PC-9 (cell line): ENCODE results near the gene WNT3. TPM values are rescaled to one million over a fixed set of nuclear protein-coding genes. Genes with fewer than 3 reads are reported as not detected.
A peak's percentile ranks its signal among the peaks of the same experiment; 100 is the strongest.

Source experiments
- BruUV-seq: library from RNA; stranded (reverse); fragments of 400-500 nt; replicated peaks from 2 replicates; lab custom pipeline; 2021; lab: Mats Ljungman, UMichigan
- CTCF ChIA-PET: fragments of 300-600 bp; sonication (Branson Sonifier 250); formaldehyde crosslinking; loops from one replicate; lab custom pipeline; 2022; ENCODE audit warnings: antibody characterized with exemption; lab: Charles Lee
- POLR2A ChIA-PET: fragments of 300-600 bp; sonication (Branson Sonifier 250); formaldehyde crosslinking; loops from one replicate; lab custom pipeline; 2022; ENCODE audit warnings: antibody characterized with exemption; ENCODE audit not compliant: unreplicated experiment; lab: Charles Lee
- DNase-seq, 2 experiments: peaks; one replicate each; pipeline versions ENCODE4 v3.0.0 to v3.0.0-alpha.2; 2015 to 2022; ENCODE audit warnings: mixed read lengths in 1 of 2
- H2AFZ ChIP-seq: fragments of 200-600 bp; sonication (generic); 2 replicates; pipeline ENCODE4 v1.8.1; 2017; ENCODE audit warnings: antibody characterized with exemption
- H3F3A ChIP-seq: fragments of 200-600 bp; sonication (generic); 2 replicates; pipeline ENCODE4 v1.8.1; 2017; ENCODE audit warnings: antibody characterized with exemption, mild to moderate bottlenecking, low read depth; ENCODE audit not compliant: insufficient read depth
- H3K27ac ChIP-seq: fragments of 200-600 bp; sonication (generic); 2 replicates; pipeline ENCODE4 v1.6.1; 2016; ENCODE audit warnings: mixed run types
- H3K27me3 ChIP-seq: fragments of 200-600 bp; sonication (generic); 2 replicates; pipeline ENCODE4 v1.6.1; 2016; ENCODE audit warnings: low read depth, mixed run types; ENCODE audit not compliant: insufficient read depth
- H3K36me3 ChIP-seq: fragments of 200-600 bp; sonication (generic); 2 replicates; pipeline ENCODE4 v1.6.1; 2016; ENCODE audit warnings: low read depth, mixed run types
- H3K4me1 ChIP-seq: fragments of 200-600 bp; sonication (generic); replicated peaks from 2 replicates; pipeline ENCODE4 v1.6.1; 2016; ENCODE audit warnings: mixed run types; ENCODE audit not compliant: insufficient read depth
- H3K4me2 ChIP-seq: fragments of 200-600 bp; sonication (generic); 2 replicates; pipeline ENCODE4 v1.6.1; 2017; ENCODE audit warnings: mixed run types
- H3K4me3 ChIP-seq: fragments of 200-600 bp; sonication (generic); 2 replicates; pipeline ENCODE4 v1.6.1; 2016; ENCODE audit warnings: mixed run types
- H3K79me2 ChIP-seq: fragments of 200-600 bp; sonication (generic); 2 replicates; pipeline ENCODE4 v1.6.1; 2017; ENCODE audit warnings: low read depth, mixed run types
- H3K9me2 ChIP-seq: fragments of 200-600 bp; sonication (generic); 2 replicates; pipeline ENCODE4 v1.8.1; 2017; ENCODE audit warnings: mild to moderate bottlenecking; ENCODE audit not compliant: insufficient read depth
- H3K9me3 ChIP-seq: fragments of 200-600 bp; sonication (generic); 2 replicates; pipeline ENCODE4 v1.8.1; 2016; ENCODE audit warnings: low read depth; ENCODE audit not compliant: insufficient read depth
- H4K20me1 ChIP-seq: fragments of 200-600 bp; sonication (generic); 2 replicates; pipeline ENCODE4 v1.8.1; 2017; ENCODE audit not compliant: insufficient read depth
- EZH2 ChIP-seq: fragments of 200-600 bp; sonication (generic); IDR thresholded peaks from 2 replicates; pipeline ENCODE4 v1.8.0; 2017; ENCODE audit warnings: antibody characterized with exemption, low read depth
- intact Hi-C: fragments of 100-400 bp; cut with micrococcal nuclease; formaldehyde crosslinking; loops from one replicate; pipeline ENCODE4 v1.10.0; 2022; ENCODE audit not compliant: unreplicated experiment
- total RNA-seq: library from RNA; stranded (reverse); gene quantifications from 2 replicates; pipeline ENCODE4 v1.2.3, GENCODE V29; 2021
- TF ChIP-seq, protein P1 (sequence below): fragments of 200-600 bp; sonication (generic); conservative IDR thresholded peaks from 2 replicates; pipeline ENCODE4 v1.6.1; 2017; ENCODE audit warnings: mixed run types, antibody characterized with exemption, mild to moderate bottlenecking, moderate library complexity

WNT3 gene
- total RNA-seq, 1 experiment from 2014 or later, result 14.0 TPM

DNA sequence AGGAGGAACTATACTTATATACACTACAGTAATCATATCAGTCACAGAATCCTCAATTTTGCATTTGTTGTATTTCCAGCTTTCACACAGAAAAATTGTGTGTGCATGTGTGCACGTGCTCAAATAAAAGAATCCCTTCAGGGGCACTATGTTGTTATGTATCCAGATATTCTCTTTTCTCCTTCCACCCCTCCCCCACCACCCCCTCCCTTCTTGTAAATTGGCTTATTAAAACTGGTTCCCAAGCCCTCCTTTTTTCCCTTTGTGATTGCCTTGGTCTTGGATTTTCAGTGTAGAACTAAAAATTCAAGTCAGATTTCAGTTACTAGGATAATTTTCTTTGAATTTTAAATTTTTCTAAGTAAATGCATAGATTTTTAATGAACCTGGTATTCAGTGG lies 86.3 kb downstream of the WNT3 start:
- TF ChIP-seq, protein P1, sequence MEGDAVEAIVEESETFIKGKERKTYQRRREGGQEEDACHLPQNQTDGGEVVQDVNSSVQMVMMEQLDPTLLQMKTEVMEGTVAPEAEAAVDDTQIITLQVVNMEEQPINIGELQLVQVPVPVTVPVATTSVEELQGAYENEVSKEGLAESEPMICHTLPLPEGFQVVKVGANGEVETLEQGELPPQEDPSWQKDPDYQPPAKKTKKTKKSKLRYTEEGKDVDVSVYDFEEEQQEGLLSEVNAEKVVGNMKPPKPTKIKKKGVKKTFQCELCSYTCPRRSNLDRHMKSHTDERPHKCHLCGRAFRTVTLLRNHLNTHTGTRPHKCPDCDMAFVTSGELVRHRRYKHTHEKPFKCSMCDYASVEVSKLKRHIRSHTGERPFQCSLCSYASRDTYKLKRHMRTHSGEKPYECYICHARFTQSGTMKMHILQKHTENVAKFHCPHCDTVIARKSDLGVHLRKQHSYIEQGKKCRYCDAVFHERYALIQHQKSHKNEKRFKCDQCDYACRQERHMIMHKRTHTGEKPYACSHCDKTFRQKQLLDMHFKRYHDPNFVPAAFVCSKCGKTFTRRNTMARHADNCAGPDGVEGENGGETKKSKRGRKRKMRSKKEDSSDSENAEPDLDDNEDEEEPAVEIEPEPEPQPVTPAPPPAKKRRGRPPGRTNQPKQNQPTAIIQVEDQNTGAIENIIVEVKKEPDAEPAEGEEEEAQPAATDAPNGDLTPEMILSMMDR, result no peak
- no peak for TF ChIP-seq EZH2
- no peaks in the 10 kb centered on the region for H3K79me2 ChIP-seq
- CTCF ChIA-PET, result no interaction called here
- no TSS peak for BruUV-seq
- H3K9me2 ChIP-seq, result no peaks in the 10 kb centered on the region
- H3F3A ChIP-seq, result peaks cover 12% of the 10 kb centered on the region
- no peak overlapping the region for H2AFZ ChIP-seq
- no peak overlapping the region for H3K4me2 ChIP-seq
- no peaks in the 10 kb centered on the region for H4K20me1 ChIP-seq
- H3K36me3 ChIP-seq, result no peaks in the 10 kb centered on the region
- H3K4me3 ChIP-seq, result no peak overlapping the region
- intact Hi-C loops, result no loop called here
- POLR2A ChIA-PET, result no interaction called here
- no peak overlapping the region for H3K27ac ChIP-seq
- H3K4me1 ChIP-seq, result peaks cover 19% of the 10 kb centered on the region
- DNase-seq, result peak in 1 of 2 experiments; percentile 19
- H3K9me3 ChIP-seq, result no peaks in the 10 kb centered on the region
- no peaks in the 10 kb centered on the region for H3K27me3 ChIP-seq

DNA sequence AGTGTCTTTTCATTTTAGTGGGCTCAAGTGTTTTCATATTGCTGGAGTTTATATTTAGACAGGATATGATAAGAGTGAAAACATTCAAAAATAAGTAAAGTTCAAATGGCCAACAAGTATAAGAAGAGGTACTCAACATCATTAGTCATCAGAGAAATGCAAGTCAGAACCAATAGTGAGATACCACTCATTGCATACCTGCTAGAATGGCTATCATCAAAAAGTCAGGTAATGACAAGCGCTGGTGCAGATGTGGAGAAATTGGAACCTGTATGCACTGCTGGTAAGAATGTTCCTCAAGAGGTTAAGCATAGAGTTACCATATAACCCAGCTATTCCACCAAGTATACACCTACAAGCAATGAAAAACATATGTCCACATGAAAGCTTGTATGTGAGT lies 87.8 kb downstream of the WNT3 start:
- no peaks in the 10 kb centered on the region for H3K27me3 ChIP-seq
- no peak overlapping the region for H3K4me3 ChIP-seq
- no peaks in the 10 kb centered on the region for H3K9me3 ChIP-seq
- H3K9me2 ChIP-seq, result no peaks in the 10 kb centered on the region
- intact Hi-C loops, result no loop called here
- H3K79me2 ChIP-seq, result no peaks in the 10 kb centered on the region
- H3K4me1 ChIP-seq, result peaks cover 22% of the 10 kb centered on the region
- no peak for TF ChIP-seq EZH2
- TF ChIP-seq, protein P1, result no peak
- POLR2A ChIA-PET, result no interaction called here
- H3F3A ChIP-seq, result peaks cover 12% of the 10 kb centered on the region
- H3K4me2 ChIP-seq, result no peak overlapping the region
- H3K36me3 ChIP-seq, result no peaks in the 10 kb centered on the region
- H4K20me1 ChIP-seq, result no peaks in the 10 kb centered on the region
- CTCF ChIA-PET, result no interaction called here
- no TSS peak for BruUV-seq
- H2AFZ ChIP-seq, result no peak overlapping the region
- DNase-seq, result no peak
- H3K27ac ChIP-seq, result no peak overlapping the region

DNA sequence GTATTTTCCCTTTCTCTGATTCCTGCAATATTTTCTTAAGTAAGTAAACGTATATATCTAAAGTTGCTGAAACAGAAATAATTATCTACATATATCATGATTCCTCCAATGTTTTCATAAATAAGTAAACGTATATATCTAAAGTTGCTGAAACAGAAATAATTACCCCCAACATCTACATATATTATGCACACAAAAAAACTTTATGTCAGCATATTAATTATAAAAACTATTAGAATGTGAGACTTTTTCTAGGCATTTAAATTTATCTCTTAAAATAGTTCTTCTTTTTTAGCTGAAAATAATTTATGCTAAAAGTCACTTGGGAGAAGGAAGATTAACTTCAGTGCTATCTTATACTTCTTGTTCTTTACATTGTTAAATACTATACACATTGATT lies 88.5 kb downstream of the WNT3 start:
- BruUV-seq, result no TSS peak
- H3K4me3 ChIP-seq, result no peak overlapping the region
- no peak overlapping the region for H3K4me2 ChIP-seq
- TF ChIP-seq, protein P1, result no peak
- no peak for TF ChIP-seq EZH2
- H3K9me2 ChIP-seq, result no peaks in the 10 kb centered on the region
- H3K36me3 ChIP-seq, result no peaks in the 10 kb centered on the region
- H2AFZ ChIP-seq, result no peak overlapping the region
- H3K4me1 ChIP-seq, result peaks cover 22% of the 10 kb centered on the region
- CTCF ChIA-PET, result no interaction called here
- no peaks in the 10 kb centered on the region for H3K27me3 ChIP-seq
- POLR2A ChIA-PET, result no interaction called here
- DNase-seq, result peak in 1 of 2 experiments; percentile 1
- no peaks in the 10 kb centered on the region for H4K20me1 ChIP-seq
- H3K79me2 ChIP-seq, result no peaks in the 10 kb centered on the region
- H3K27ac ChIP-seq, result no peak overlapping the region
- no peaks in the 10 kb centered on the region for H3K9me3 ChIP-seq
- intact Hi-C loops, result no loop called here
- H3F3A ChIP-seq, result peaks cover 12% of the 10 kb centered on the region
